Medulla oblongata (tissue), 1 donor: ENCODE data around the gene LRRC38.
A peak's percentile ranks its signal among the peaks of the same experiment; 100 is the strongest.

ENCODE experiments used
- DNase-seq: peaks from one replicate; pipeline ENCODE4 v3.0.0-alpha.2; 2015; ENCODE audit errors: extremely low spot score

LRRC38 gene

GRCh38 chr1:13517193-13517812, 3.5 kb upstream of the LRRC38 start:
- DNase-seq: peak; percentile 46

- DNase-seq: no peak
Observed at GRCh38 chr1:13516606-13517005, 2.8 kb upstream of the LRRC38 start.

GRCh38 chr1:13514821-13515220, 1.0 kb upstream of the LRRC38 start:
- DNase-seq: no peak

GRCh38 chr1:13513063-13513894, 524 bp downstream of the LRRC38 start:
- no peak for DNase-seq

- DNase-seq: no peak
Observed at GRCh38 chr1:13512472-13512871, 1.3 kb downstream of the LRRC38 start.

- no peak for DNase-seq
Observed at GRCh38 chr1:13510499-13510898, 3.3 kb downstream of the LRRC38 start.

GRCh38 chr1:13507075-13507474, 6.7 kb downstream of the LRRC38 start:
- no peak for DNase-seq

- DNase-seq: no peak
Observed at GRCh38 chr1:13505020-13505419, 8.8 kb downstream of the LRRC38 start.

GRCh38 chr1:13500806-13501205, 13.0 kb downstream of the LRRC38 start:
- no peak for DNase-seq

- DNase-seq: no peak
Observed at GRCh38 chr1:13499422-13499821, 14.4 kb downstream of the LRRC38 start.

- no peak for DNase-seq
Observed at GRCh38 chr1:13498553-13498952, 15.2 kb downstream of the LRRC38 start.

GRCh38 chr1:13495186-13495585, 18.6 kb downstream of the LRRC38 start:
- DNase-seq: no peak

GRCh38 chr1:13494712-13495111, 19.1 kb downstream of the LRRC38 start:
- DNase-seq: no peak

- DNase-seq: no peak
Observed at GRCh38 chr1:13494025-13494424, 19.8 kb downstream of the LRRC38 start.

GRCh38 chr1:13492711-13493110, 21.1 kb downstream of the LRRC38 start:
- no peak for DNase-seq

GRCh38 chr1:13487957-13488356, 25.8 kb downstream of the LRRC38 start:
- no peak for DNase-seq

GRCh38 chr1:13487143-13487868, 26.5 kb downstream of the LRRC38 start:
- DNase-seq: no peak

GRCh38 chr1:13483946-13484345, 29.9 kb downstream of the LRRC38 start:
- DNase-seq: no peak

GRCh38 chr1:13482600-13482999, 31.2 kb downstream of the LRRC38 start:
- no peak for DNase-seq

- no peak for DNase-seq
Observed at GRCh38 chr1:13479171-13479856, 34.5 kb downstream of the LRRC38 start.

GRCh38 chr1:13478692-13479091, 35.1 kb downstream of the LRRC38 start:
- no peak for DNase-seq

- peak; percentile 17 for DNase-seq
Observed at GRCh38 chr1:13469343-13469742, 44.5 kb downstream of the LRRC38 start.
